NB4 (cell line): Measurements from ENCODE around the gene GPSM1.

ENCODE experiments used
- CTCF ChIP-seq: IDR thresholded peaks from one replicate; pipeline ENCODE4 v1.5.1; 2012; ENCODE audit warnings: low read depth, low read length
- MYC ChIP-seq: IDR thresholded peaks from 2 replicates; pipeline ENCODE4 v1.6.1; 2011; ENCODE audit warnings: low read depth, low read length

DNA sequence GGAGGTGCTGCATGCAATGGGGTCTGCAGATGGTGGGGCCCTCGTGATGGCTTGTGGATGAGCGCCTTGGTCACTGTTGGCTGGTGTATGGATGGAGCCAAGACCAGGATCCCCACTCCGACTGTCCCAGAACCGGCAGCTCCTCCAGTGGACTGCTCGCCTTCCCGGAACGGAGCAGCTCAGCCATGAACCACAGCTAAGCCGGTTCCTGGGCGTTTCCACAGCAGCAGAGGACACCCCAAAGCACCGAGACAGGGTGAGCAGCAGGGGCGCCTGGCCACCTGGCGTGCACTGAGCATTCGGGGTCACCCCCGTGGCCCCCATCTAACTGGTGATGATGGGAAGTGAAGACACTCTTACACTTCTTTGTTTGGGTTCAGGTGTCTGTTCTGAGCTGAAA is 49.6 kb upstream of the GPSM1 start:
- TF ChIP-seq CTCF (no peak), MYC (no peak)
